ENCODE measurements around the gene CTNNAL1.
"Not testable (repeated sequence)": the region's sequence is repeated elsewhere in the genome, so short reads cannot be mapped to it uniquely, and the experiment has no call there.

CTNNAL1 gene

GRCh38 chr9:108910914-108911313 lies 102.4 kb downstream of the CTNNAL1 start:
- Histone ChIP-seq H3K36me3 (ENCODE audit: control insufficient read depth, insufficient read depth, low read length) (peaks cover 45% of the 10 kb centered on the region), H3K27ac (ENCODE audit: insufficient read depth, low read depth, low read length, poor library complexity, severe bottlenecking) (no peak overlapping the region), H3K4me3 (ENCODE audit: insufficient read depth, low read depth, low read length) (no peak overlapping the region), H3K9me3 (ENCODE audit: control insufficient read depth, low read length) (no peaks in the 10 kb centered on the region), H3K4me1 (ENCODE audit: control insufficient read depth, insufficient read depth, low read length) (no peaks in the 10 kb centered on the region), H3K27me3 (ENCODE audit: control insufficient read depth, insufficient read depth, low read length, poor library complexity, severe bottlenecking) (no peaks in the 10 kb centered on the region)
- WGBS, 2 experiments, result 90 to 100% methylated on average over 2 of the region's 2 CpGs

GRCh38 chr9:108910402-108910801 lies 102.9 kb downstream of the CTNNAL1 start:
- Histone ChIP-seq H3K27me3 (ENCODE audit: control insufficient read depth, insufficient read depth, low read length, poor library complexity, severe bottlenecking) (no peaks in the 10 kb centered on the region), H3K27ac (ENCODE audit: insufficient read depth, low read depth, low read length, poor library complexity, severe bottlenecking) (no peak overlapping the region), H3K4me1 (ENCODE audit: control insufficient read depth, insufficient read depth, low read length) (no peaks in the 10 kb centered on the region), H3K4me3 (ENCODE audit: insufficient read depth, low read depth, low read length) (no peak overlapping the region), H3K9me3 (ENCODE audit: control insufficient read depth, low read length) (no peaks in the 10 kb centered on the region), H3K36me3 (ENCODE audit: control insufficient read depth, insufficient read depth, low read length) (peaks cover 41% of the 10 kb centered on the region)

GRCh38 chr9:108905494-108905893 lies 107.8 kb downstream of the CTNNAL1 start:
- Histone ChIP-seq H3K27me3 (ENCODE audit: control insufficient read depth, insufficient read depth, low read length, poor library complexity, severe bottlenecking) (no peaks in the 10 kb centered on the region), H3K27ac (ENCODE audit: insufficient read depth, low read depth, low read length, poor library complexity, severe bottlenecking) (no peak overlapping the region), H3K9me3 (ENCODE audit: control insufficient read depth, low read length) (no peaks in the 10 kb centered on the region), H3K4me3 (ENCODE audit: insufficient read depth, low read depth, low read length) (no peak overlapping the region), H3K36me3 (ENCODE audit: control insufficient read depth, insufficient read depth, low read length) (peaks cover 36% of the 10 kb centered on the region), H3K4me1 (ENCODE audit: control insufficient read depth, insufficient read depth, low read length) (no peaks in the 10 kb centered on the region)
- 80% methylated on average over 2 of the region's 2 CpGs; no CpG with 5 or more reads in 1 of the 2 experiments for WGBS, 2 experiments

GRCh38 chr9:108904161-108904560 lies 109.1 kb downstream of the CTNNAL1 start:
- WGBS, 2 experiments, result 100% methylated on average over 2 to 3 of the region's 3 CpGs
- no peaks in the 10 kb centered on the region for H3K27me3 ChIP-seq (ENCODE audit: control insufficient read depth, insufficient read depth, low read length, poor library complexity, severe bottlenecking)
- H3K4me1 ChIP-seq (ENCODE audit: control insufficient read depth, insufficient read depth, low read length), result no peaks in the 10 kb centered on the region
- no peak overlapping the region for H3K27ac ChIP-seq (ENCODE audit: insufficient read depth, low read depth, low read length, poor library complexity, severe bottlenecking)
- no peaks in the 10 kb centered on the region for H3K9me3 ChIP-seq (ENCODE audit: control insufficient read depth, low read length)
- H3K4me3 ChIP-seq (ENCODE audit: insufficient read depth, low read depth, low read length), result no peak overlapping the region
- H3K36me3 ChIP-seq (ENCODE audit: control insufficient read depth, insufficient read depth, low read length), result peaks cover 47% of the 10 kb centered on the region

GRCh38 chr9:108903420-108904103 lies 109.7 kb downstream of the CTNNAL1 start:
- Histone ChIP-seq H3K27ac (ENCODE audit: insufficient read depth, low read depth, low read length, poor library complexity, severe bottlenecking) (no peak overlapping the region), H3K36me3 (ENCODE audit: control insufficient read depth, insufficient read depth, low read length) (peaks cover 48% of the 10 kb centered on the region), H3K4me1 (ENCODE audit: control insufficient read depth, insufficient read depth, low read length) (no peaks in the 10 kb centered on the region), H3K4me3 (ENCODE audit: insufficient read depth, low read depth, low read length) (no peak overlapping the region), H3K27me3 (ENCODE audit: control insufficient read depth, insufficient read depth, low read length, poor library complexity, severe bottlenecking) (no peaks in the 10 kb centered on the region), H3K9me3 (ENCODE audit: control insufficient read depth, low read length) (no peaks in the 10 kb centered on the region)
- 90 to 94% methylated on average over 2 of the region's 2 CpGs for WGBS, 2 experiments

GRCh38 chr9:108900176-108900575 lies 113.1 kb downstream of the CTNNAL1 start:
- H3K36me3 ChIP-seq (ENCODE audit: control insufficient read depth, insufficient read depth, low read length), result peaks cover 63% of the 10 kb centered on the region
- WGBS, 2 experiments, result 90 to 96% methylated on average over 5 of the region's 5 CpGs

GRCh38 chr9:108899023-108899695 lies 114.1 kb downstream of the CTNNAL1 start:
- WGBS, 2 experiments, result 91 to 97% methylated on average over 7 of the region's 8 CpGs
- peaks cover 73% of the 10 kb centered on the region for H3K36me3 ChIP-seq (ENCODE audit: control insufficient read depth, insufficient read depth, low read length)

More at GRCh38 chr9:108900176-108900575, 113.1 kb downstream of the CTNNAL1 start:
- no peaks in the 10 kb centered on the region for H3K27me3 ChIP-seq (ENCODE audit: control insufficient read depth, insufficient read depth, low read length, poor library complexity, severe bottlenecking)
- H3K4me3 ChIP-seq (ENCODE audit: insufficient read depth, low read depth, low read length), result no peak overlapping the region
- H3K9me3 ChIP-seq (ENCODE audit: control insufficient read depth, low read length), result no peaks in the 10 kb centered on the region
- no peaks in the 10 kb centered on the region for H3K4me1 ChIP-seq (ENCODE audit: control insufficient read depth, insufficient read depth, low read length)
- no peak overlapping the region for H3K27ac ChIP-seq (ENCODE audit: insufficient read depth, low read depth, low read length, poor library complexity, severe bottlenecking)

GRCh38 chr9:108897324-108898096 lies 115.8 kb downstream of the CTNNAL1 start:
- H3K27ac ChIP-seq (ENCODE audit: insufficient read depth, low read depth, low read length, poor library complexity, severe bottlenecking), result no peak overlapping the region
- H3K4me3 ChIP-seq (ENCODE audit: insufficient read depth, low read depth, low read length), result no peak overlapping the region
- H3K4me1 ChIP-seq (ENCODE audit: control insufficient read depth, insufficient read depth, low read length), result no peaks in the 10 kb centered on the region
- 90 to 100% methylated on average over 1 to 2 of the region's 2 CpGs for WGBS, 2 experiments
- H3K27me3 ChIP-seq (ENCODE audit: control insufficient read depth, insufficient read depth, low read length, poor library complexity, severe bottlenecking), result no peaks in the 10 kb centered on the region
- H3K36me3 ChIP-seq (ENCODE audit: control insufficient read depth, insufficient read depth, low read length), result peaks cover 79% of the 10 kb centered on the region
- no peaks in the 10 kb centered on the region for H3K9me3 ChIP-seq (ENCODE audit: control insufficient read depth, low read length)

More at GRCh38 chr9:108899023-108899695, 114.1 kb downstream of the CTNNAL1 start:
- not testable (repeated sequence) for H3K4me3 ChIP-seq (ENCODE audit: insufficient read depth, low read depth, low read length); H3K4me1 ChIP-seq (ENCODE audit: control insufficient read depth, insufficient read depth, low read length); H3K27me3 ChIP-seq (ENCODE audit: control insufficient read depth, insufficient read depth, low read length, poor library complexity, severe bottlenecking); H3K9me3 ChIP-seq (ENCODE audit: control insufficient read depth, low read length); H3K27ac ChIP-seq (ENCODE audit: insufficient read depth, low read depth, low read length, poor library complexity, severe bottlenecking)

- Histone ChIP-seq H3K27ac (ENCODE audit: insufficient read depth, low read depth, low read length, poor library complexity, severe bottlenecking) (no peak overlapping the region), H3K36me3 (ENCODE audit: control insufficient read depth, insufficient read depth, low read length) (peaks cover 73% of the 10 kb centered on the region), H3K4me3 (ENCODE audit: insufficient read depth, low read depth, low read length) (no peak overlapping the region), H3K27me3 (ENCODE audit: control insufficient read depth, insufficient read depth, low read length, poor library complexity, severe bottlenecking) (no peaks in the 10 kb centered on the region), H3K9me3 (ENCODE audit: control insufficient read depth, low read length) (no peaks in the 10 kb centered on the region), H3K4me1 (ENCODE audit: control insufficient read depth, insufficient read depth, low read length) (no peaks in the 10 kb centered on the region)
- WGBS, 2 experiments, result 94 to 95% methylated on average over 4 of the region's 4 CpGs
These were observed 118.9 kb downstream of the CTNNAL1 start for GRCh38 chr9:108894225-108894997.

Measured in ectodermal cell (in vitro differentiated cells).